ENCODE results near the gene ABLIM1.
A peak's percentile ranks its signal among the peaks of the same experiment; 100 is the strongest.

The ABLIM1 gene

DNA sequence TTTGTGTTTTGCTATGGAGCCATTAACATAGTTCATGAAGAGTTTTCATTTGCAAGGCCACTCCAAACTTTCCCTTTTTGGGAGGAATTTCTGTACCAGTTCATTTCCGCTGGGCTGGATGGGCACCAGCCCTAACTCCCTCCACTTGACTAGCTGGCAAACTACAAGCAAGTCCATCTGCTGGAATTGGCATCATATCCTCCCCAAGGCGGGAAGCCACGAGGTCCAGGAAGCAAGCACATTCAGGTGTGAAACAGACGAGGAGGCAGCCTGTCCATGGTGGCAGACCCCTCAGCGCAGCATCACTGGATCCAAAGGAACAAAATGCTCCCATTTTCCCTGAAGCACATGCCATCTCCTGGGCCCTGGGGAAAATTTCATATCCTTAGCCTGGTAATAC, 125.8 kb downstream of the ABLIM1 start:
- no peak overlapping the region for H3K4me3 ChIP-seq (ENCODE audit: low read depth, low read length)
- no peak for TF ChIP-seq CTCF (IDR thresholded peaks at IDR 0.05; ENCODE audit: borderline replicate concordance, insufficient read depth, low read depth, low read length)

GRCh38 chr10:114526504-114527238, 131.4 kb downstream of the ABLIM1 start:
- no peak for TF ChIP-seq CTCF (IDR thresholded peaks at IDR 0.05; ENCODE audit: borderline replicate concordance, insufficient read depth, low read depth, low read length)
- peak overlapping the region; percentile 63 for H3K4me3 ChIP-seq (ENCODE audit: low read depth, low read length)

GRCh38 chr10:114526126-114526503, 132.0 kb downstream of the ABLIM1 start:
- H3K4me3 ChIP-seq (ENCODE audit: low read depth, low read length) = peak overlapping the region; percentile 63
- no peak for TF ChIP-seq CTCF (IDR thresholded peaks at IDR 0.05; ENCODE audit: borderline replicate concordance, insufficient read depth, low read depth, low read length)

DNA sequence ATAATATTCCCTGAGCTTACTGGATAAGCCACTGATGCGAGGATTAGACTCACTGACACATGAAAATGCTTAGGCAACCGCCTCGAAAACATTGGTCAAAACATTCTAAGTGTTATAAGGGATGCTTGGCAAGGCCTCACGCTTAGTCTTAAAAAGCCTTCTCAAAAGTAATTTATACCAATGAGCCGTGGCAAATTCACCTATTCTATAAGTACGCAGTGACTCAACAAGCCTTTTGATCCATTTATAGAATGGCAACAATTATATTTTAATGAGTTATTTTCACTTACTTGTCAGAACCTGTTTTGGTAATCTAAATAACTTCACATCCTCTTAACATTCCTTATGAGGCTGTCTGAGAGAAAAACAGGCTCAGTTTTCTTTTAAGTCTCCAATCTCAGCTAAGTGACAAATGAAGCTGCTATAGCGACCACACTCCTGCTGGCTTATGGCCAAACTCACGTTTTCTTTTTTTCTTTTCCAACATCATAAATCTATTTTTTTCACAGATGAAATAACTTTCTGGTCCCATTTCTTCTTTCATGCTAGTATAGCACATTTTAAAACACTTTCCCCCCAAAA, 132.6 kb downstream of the ABLIM1 start:
- TF ChIP-seq CTCF (IDR thresholded peaks at IDR 0.05; ENCODE audit: borderline replicate concordance, insufficient read depth, low read depth, low read length) = no peak
- peak overlapping the region; percentile 27 for H3K4me3 ChIP-seq (ENCODE audit: low read depth, low read length)

DNA sequence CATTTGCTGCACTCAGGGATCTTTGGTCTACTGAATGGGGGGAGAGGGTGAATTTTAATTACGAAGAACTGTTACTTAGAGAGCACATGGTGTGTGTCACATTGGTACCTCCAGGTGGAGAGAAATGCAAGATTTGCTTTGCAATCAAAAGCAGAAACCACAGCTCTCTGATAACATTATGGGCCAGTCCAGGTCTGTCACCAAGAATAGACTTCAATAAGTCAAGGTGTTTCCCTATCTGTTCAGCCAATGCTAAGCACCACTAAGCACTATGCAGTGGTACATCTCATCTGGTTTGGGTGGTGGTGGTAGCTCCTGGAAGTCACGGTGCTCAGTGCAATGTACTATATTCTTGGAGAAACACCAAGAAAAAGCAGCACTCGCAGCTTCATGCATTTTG, 134.2 kb downstream of the ABLIM1 start:
- H3K4me3 ChIP-seq (ENCODE audit: low read depth, low read length) = no peak overlapping the region
- no peak for TF ChIP-seq CTCF (IDR thresholded peaks at IDR 0.05; ENCODE audit: borderline replicate concordance, insufficient read depth, low read depth, low read length)

- no peak overlapping the region for H3K4me3 ChIP-seq (ENCODE audit: low read depth, low read length)
- no peak for TF ChIP-seq CTCF (IDR thresholded peaks at IDR 0.05; ENCODE audit: borderline replicate concordance, insufficient read depth, low read depth, low read length)
Observed at GRCh38 chr10:114521255-114521654, 136.8 kb downstream of the ABLIM1 start.

- TF ChIP-seq CTCF (IDR thresholded peaks at IDR 0.05; ENCODE audit: borderline replicate concordance, insufficient read depth, low read depth, low read length) = no peak
- no peak overlapping the region for H3K4me3 ChIP-seq (ENCODE audit: low read depth, low read length)
Observed at GRCh38 chr10:114520453-114520852, 137.6 kb downstream of the ABLIM1 start.

All from GM12875 (cell line).